AML-193 (cell line): ENCODE measurements around the gene CAMTA1.

Experiments
- DNase-seq, 2 experiments: peaks; one replicate each; lab custom pipeline; 2025; lab: John Stamatoyannopoulos, UW

CAMTA1 gene

DNA sequence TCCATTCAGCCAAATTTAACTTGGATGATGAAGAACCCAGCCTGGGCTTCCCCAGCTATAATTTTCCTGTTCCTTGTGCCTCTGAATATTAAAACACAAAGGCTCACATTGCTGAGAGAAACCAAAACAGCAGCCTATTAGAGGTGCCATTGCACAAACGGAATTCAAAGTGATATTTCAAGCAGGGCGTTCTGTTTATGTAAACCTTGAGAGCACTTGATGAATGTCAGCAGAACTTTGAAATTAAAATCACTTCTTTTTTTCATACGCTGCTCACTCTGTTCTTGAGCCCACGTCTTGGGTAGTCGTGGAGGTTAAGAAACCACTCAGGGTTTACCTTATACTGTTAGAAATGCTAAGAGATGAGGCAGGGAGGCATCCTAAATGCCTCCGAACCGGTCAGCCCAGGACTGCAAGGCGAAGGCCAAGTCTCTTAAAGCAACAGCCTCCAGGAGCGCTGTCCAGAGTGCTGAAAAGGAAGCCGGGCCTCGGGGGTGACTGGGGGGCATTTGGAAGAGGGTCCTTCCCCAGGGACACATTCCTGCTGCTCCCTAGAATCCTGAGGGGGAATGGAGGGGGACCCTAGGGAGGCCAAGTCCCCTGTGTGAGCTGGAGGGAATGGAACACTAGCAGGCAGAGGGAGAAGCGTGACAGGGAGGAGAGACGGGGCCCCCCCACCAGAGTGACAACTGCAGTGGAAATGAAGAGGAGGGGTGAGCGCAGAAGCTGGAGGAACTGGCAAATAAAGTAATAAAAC is 831.0 kb downstream of the CAMTA1 start:
- peak in 1 of 2 experiments; percentile 1 for DNase-seq

DNA sequence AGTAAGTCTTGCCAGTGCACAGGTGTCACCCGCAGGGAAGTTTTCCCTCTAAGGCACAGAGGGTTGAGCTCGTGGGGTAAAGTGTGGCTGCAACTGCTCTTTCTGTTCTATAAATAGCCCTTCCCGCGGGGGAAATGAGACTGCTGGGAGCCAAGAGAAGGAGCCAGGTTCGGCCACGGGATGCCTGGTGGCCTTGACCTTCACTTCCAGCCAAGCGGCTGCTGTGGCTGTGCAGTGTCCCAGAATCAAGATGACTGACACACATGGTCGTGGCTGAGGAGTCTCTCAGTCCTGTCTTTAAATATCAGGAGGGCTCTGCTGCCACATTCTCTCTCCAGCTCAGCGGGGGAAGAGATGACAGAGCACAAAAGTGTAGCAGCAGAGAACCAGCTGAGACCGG is 831.7 kb downstream of the CAMTA1 start:
- no peak for DNase-seq

- no peak for DNase-seq
Measured at GRCh38 chr1:7617826-7618225, 832.6 kb downstream of the CAMTA1 start.

DNA sequence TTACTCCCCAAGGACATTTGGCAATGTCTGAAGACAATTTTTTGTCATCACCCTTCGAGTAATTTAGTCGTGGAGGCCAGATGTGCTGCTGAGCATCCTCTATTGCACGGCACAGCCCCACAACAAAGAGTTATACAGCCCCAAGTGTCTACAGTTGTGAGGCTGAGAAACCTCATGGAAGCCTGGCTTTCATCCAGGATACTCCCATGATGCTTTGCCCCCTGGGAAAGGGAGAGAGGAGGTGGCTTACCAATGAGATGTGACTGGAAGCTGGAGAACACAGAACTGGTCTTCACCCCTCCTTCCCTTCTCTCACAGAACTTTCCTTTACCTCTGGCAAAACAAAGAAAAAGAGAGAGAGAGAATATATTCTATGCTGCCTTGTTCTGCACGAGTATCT is 834.9 kb downstream of the CAMTA1 start:
- DNase-seq: no peak

- no peak for DNase-seq
Measured at GRCh38 chr1:7621334-7622219, 836.3 kb downstream of the CAMTA1 start.

DNA sequence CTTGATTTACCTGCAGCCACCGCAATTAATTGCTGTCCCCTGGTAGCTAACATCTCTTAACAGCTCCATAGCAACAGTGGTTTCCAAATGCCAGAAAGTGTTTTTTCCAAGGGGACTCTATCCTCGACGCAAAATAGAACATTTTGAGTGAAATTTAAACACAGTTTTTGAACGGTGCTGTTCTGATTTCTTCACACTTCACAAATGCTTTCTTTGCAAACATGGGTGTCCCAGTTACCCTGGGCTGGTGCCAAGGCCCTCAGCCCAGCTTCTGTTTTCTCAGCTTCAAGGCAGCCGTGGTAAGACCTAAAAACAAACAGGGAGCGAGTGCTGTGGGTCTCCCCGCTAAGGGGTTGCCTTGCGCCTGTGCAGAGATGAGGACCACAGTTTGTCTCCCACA is 838.6 kb downstream of the CAMTA1 start:
- DNase-seq: no peak

- DNase-seq: no peak
Measured at GRCh38 chr1:7624791-7625355, 839.6 kb downstream of the CAMTA1 start.

GRCh38 chr1:7625401-7625800 is 840.1 kb downstream of the CAMTA1 start:
- DNase-seq: no peak

DNA sequence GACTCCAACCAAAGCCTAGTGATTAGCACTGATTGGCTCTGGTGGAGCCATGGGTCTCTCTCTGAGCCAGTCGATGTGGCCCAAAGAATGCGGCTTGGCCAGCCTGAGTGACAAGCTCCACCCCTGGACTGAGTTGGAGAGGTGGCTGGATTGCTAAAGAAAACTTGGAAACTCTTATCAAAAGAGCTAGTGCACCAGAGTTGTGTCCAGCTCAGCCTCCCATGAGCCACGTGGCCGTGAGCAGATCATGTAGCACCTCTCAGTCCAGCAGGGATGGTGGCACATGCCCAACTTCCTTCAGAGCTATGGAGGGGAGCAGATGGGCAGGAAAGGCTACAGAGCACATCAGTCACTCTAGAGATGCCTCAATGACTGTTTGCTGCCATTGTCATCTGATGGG is 843.0 kb downstream of the CAMTA1 start:
- DNase-seq: no peak

- DNase-seq: no peak
Measured at GRCh38 chr1:7629011-7629410, 843.8 kb downstream of the CAMTA1 start.

DNA sequence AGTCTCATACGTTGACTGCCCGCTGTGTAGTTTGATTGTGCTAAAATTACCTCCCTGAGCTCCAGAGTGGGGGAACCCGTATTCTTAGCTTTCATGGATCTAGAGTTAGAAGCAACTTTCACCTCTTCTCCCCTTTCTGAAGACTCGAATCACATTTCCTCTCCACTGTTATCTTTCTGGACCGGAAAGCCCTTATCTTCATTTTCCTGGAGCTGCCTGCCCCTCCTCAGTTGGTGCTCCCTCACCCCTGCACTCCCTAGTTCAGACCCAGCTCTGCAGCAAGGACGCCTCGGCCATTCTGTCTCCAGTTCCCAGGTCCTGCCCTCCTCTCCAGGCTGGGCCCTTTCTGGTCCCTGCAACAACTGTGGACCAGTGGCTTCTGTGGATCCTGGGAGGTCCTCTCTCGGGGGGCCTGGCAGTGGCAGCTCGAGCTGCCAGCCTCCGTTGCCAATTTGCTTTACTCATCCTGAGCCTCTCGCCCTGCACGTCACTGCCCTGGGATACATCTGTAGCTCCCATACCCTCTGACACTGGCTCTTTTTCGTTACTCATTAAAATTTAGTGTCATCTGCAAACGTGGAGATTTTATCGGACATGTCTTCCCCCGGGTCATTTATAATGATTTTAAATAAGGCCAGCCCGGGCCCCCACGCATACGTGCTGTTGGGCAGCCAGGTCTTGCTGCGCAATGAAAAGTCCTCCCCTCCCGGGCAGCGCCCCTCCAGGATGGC is 844.4 kb downstream of the CAMTA1 start:
- no peak for DNase-seq

DNA sequence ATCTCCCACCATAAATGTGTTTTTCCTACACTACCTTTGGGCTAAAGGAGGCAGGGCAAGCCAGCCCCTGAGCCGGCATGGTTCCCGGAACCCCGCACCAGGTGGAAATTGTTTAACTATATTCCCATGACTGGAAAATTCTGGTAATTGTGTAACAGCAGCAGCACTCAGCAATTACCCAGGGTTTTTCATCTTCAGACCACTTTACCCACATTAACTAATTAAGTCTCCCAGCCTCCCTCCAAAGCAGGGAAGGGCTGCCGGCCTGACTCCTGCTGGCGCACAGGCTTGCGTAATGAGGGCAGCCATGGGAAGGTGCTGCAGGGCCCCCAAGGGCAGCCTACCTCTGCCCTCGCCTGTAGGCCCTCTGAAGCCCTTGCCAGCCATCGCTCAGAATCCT is 845.1 kb downstream of the CAMTA1 start:
- no peak for DNase-seq

DNA sequence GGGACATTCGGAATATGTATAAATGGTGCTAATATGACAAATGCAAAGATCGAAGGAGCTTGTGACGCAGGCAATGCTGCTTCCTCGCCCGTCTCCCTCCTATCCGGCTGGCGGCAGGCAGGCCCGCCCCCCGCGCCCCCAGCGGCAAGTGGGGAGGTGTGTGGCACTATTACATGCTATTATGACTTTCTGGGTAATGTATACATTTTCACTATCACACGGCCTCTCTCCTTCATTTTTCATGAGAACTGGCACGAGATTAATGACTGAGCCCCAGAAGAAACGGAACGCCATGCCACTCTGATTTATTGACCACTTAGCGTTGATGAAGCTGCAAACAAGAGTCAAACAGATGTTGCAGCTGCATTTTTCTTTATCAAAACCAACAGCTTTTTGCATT is 846.9 kb downstream of the CAMTA1 start:
- no peak for DNase-seq

DNA sequence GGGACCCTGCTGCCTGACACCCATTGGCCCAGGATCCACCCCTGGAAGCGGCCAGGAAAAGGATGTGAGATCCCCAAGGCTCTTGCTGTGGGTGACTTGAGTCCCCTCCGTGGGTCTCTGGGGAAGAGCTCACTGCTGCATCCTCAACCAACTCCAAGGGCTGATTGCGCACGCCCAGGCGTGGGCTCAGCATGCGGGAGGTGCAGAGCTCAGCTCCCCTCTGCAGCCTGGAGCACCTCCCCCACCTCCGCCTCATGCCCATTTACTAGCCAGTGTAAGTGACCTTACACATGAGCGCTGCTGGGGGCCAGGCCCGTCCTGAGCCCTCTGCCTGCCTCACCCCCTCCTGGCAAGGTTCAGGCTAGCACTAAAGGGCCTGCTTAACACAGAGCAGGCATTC is 847.4 kb downstream of the CAMTA1 start:
- no peak for DNase-seq

- no peak for DNase-seq
Measured at GRCh38 chr1:7633506-7634245, 848.4 kb downstream of the CAMTA1 start.

GRCh38 chr1:7634546-7635240 is 849.4 kb downstream of the CAMTA1 start:
- no peak for DNase-seq

DNA sequence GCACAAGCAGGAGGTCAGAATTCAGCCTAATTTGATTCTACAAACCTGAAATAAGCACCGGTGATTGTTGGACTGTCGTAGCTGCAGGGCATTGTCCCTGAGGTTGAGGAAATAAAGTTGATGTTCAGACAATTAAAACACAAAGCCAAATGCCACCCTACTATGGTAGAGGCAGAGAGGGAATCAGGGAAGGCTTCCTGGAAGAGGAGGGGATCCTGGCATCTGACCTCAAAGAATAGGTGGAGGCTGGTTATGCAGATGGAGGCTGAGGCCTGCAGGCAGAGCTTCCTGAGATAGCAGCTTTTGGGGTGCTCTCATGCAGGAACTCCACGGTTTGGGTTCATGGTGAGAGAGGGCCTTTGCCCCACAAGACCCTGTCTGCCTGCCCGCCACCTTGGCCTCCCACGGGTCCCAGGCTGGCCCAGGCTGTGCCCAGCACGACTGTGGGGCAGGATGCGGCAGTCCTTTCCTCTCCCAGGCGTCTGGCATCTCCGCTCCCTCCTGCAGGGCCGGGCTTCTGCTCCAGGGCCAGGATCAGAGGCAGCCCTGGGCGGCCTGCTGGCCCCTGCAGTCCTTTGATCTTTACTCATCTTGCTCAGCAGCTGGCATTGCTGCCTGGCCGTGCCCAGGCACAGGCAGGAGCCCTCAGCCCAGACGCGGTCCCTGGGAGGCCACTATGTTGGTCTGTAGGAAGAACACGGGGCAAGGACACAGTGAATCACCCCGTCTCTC is 851.7 kb downstream of the CAMTA1 start:
- DNase-seq: no peak

- no peak for DNase-seq
Measured at GRCh38 chr1:7638078-7638477, 852.8 kb downstream of the CAMTA1 start.

GRCh38 chr1:7639435-7640131 is 854.3 kb downstream of the CAMTA1 start:
- no peak for DNase-seq

- DNase-seq: no peak
Measured at GRCh38 chr1:7640350-7640749, 855.1 kb downstream of the CAMTA1 start.
